BJ (cell line): ENCODE data around the gene ABAT. TPM values are rescaled to one million over a fixed set of nuclear protein-coding genes. Genes with fewer than 3 reads are reported as not detected.

Experiments used
- CTCF ChIA-PET: fragments of 350-600 bp; formaldehyde crosslinking; extraction: SDS; loops from one replicate; lab custom pipeline; 2021; ENCODE audit warnings: antibody characterized with exemption, inconsistent platforms; lab: Yijun Ruan, JAX
- POLR2A ChIA-PET: fragments of 300-600 bp; sonication (Branson Sonifier 250); formaldehyde crosslinking; extraction: SDS; loops from one replicate; lab custom pipeline; 2021; ENCODE audit warnings: antibody characterized with exemption; lab: Charles Lee
- DNase-seq: peaks from one replicate; pipeline ENCODE4 v3.0.0-alpha.2; 2011; ENCODE audit warnings: low read depth
- H3K27me3 ChIP-seq: 2 replicates; pipeline ENCODE4 v1.6.0; 2011; ENCODE audit warnings: low read length; ENCODE audit not compliant: control insufficient read depth, insufficient read depth
- H3K36me3 ChIP-seq: 2 replicates; pipeline ENCODE4 v1.5.1; 2011; ENCODE audit warnings: low read length; ENCODE audit not compliant: control insufficient read depth, insufficient read depth
- H3K4me3 ChIP-seq: 2 replicates; pipeline ENCODE4 v1.5.1; 2011; ENCODE audit warnings: low read depth, mild to moderate bottlenecking, control low read depth, low read length
- CTCF ChIP-seq: IDR thresholded peaks from 2 replicates; pipeline ENCODE4 v1.5.1; 2011; ENCODE audit warnings: low read depth, mild to moderate bottlenecking, control low read depth, inconsistent platforms, low read length, moderate library complexity; ENCODE audit not compliant: insufficient read depth
- polyA plus RNA-seq: library from polyadenylated mRNA; depleted of rRNA; stranded (reverse); fragments of >200 nt; gene quantifications from 2 replicates; pipeline ENCODE4 v1.2.3, GENCODE V29; 2011

ABAT gene
- polyA plus RNA-seq, 1 experiment: 3.5 TPM

GRCh38 chr16:8676160-8676547 lies 1.7 kb downstream of the ABAT start:
- ChIA-PET CTCF (interaction anchor here (0.5 kb wide), 1 partner anchor 17 kb away, joined by 3 read pairs; no protein-coding TSS in a partner anchor), POLR2A (interaction anchor here (0.7 kb wide), 1 partner anchor 8 kb away, joined by 9 read pairs; no protein-coding TSS in a partner anchor)
- Histone ChIP-seq H3K4me3 (no peak overlapping the region), H3K36me3 (no peaks in the 10 kb centered on the region), H3K27me3 (no peaks in the 10 kb centered on the region)
- no peak for TF ChIP-seq CTCF
- no peak for DNase-seq

GRCh38 chr16:8676737-8677375 lies 2.4 kb downstream of the ABAT start:
- ChIA-PET POLR2A (no interaction called here), CTCF (interaction anchor here (0.5 to 0.9 kb wide), 2 partner anchors 16 to 18 kb away, joined by 3 read pairs; no protein-coding TSS in a partner anchor)
- H3K27me3 ChIP-seq: no peaks in the 10 kb centered on the region
- no peak overlapping the region for H3K4me3 ChIP-seq
- H3K36me3 ChIP-seq: no peaks in the 10 kb centered on the region
- no peak for TF ChIP-seq CTCF
- DNase-seq: no peak

GRCh38 chr16:8677481-8677880 lies 3.1 kb downstream of the ABAT start:
- Histone ChIP-seq H3K4me3 (no peak overlapping the region), H3K27me3 (no peaks in the 10 kb centered on the region), H3K36me3 (no peaks in the 10 kb centered on the region)
- no peak for TF ChIP-seq CTCF
- ChIA-PET CTCF (interaction anchor here (0.7 to 0.9 kb wide), 2 partner anchors 12 to 17 kb away, joined by 3 to 4 read pairs; no protein-coding TSS in a partner anchor), POLR2A (no interaction called here)
- DNase-seq: no peak

- CTCF ChIA-PET: interaction anchor here (0.7 kb wide), 1 partner anchor 13 kb away, joined by 4 read pairs; no protein-coding TSS in a partner anchor
- H3K36me3 ChIP-seq: no peaks in the 10 kb centered on the region
- DNase-seq: no peak
- H3K27me3 ChIP-seq: no peaks in the 10 kb centered on the region
- H3K4me3 ChIP-seq: no peak overlapping the region
- POLR2A ChIA-PET: interaction anchor here (0.5 kb wide), 2 partner anchors 190 to 381 kb away, joined by 3 to 7 read pairs; partner anchors contain the start of gene CARHSP1
- no peak for TF ChIP-seq CTCF
These were observed 3.9 kb downstream of the ABAT start for GRCh38 chr16:8678068-8678927.

GRCh38 chr16:8679151-8679550 lies 4.7 kb downstream of the ABAT start:
- POLR2A ChIA-PET: no interaction called here
- H3K36me3 ChIP-seq: no peaks in the 10 kb centered on the region
- no peak for TF ChIP-seq CTCF
- H3K4me3 ChIP-seq: no peak overlapping the region
- no peaks in the 10 kb centered on the region for H3K27me3 ChIP-seq
- CTCF ChIA-PET: no interaction called here
- DNase-seq: no peak
